HG02588 (cell line): Measurements from ENCODE around the gene COLEC11.
"Not testable (repeated sequence)": the region's sequence is repeated elsewhere in the genome, so short reads cannot be mapped to it uniquely, and the experiment has no call there.

Source experiments
- ATAC-seq: cut with Tn5 transposase; IDR thresholded peaks from one replicate; pipeline ENCODE4 v1.9.1; 2021; ENCODE audit warnings: mild to moderate bottlenecking, moderate library complexity; ENCODE audit not compliant: unreplicated experiment

COLEC11 gene

DNA sequence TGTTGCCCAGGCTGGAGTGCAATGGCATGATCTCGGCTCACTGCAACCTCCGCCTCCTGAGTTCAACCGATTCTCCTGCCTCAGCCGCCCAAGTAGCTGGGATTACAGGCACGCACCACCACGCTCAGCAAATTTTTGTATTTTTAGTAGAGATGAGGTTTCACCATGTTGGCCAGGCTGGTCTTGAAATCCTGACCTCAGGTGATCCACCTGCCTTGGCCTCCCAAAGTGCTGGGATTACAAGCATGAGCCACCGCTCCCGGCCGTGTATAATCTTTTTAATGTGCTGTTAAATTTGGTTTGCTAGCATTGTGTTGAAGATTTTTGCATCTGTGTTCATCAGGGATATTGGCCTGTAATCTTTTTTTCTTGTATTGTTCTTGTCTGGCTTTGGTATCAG is 24.7 kb downstream of the COLEC11 start:
- ATAC-seq, result not testable (repeated sequence)

DNA sequence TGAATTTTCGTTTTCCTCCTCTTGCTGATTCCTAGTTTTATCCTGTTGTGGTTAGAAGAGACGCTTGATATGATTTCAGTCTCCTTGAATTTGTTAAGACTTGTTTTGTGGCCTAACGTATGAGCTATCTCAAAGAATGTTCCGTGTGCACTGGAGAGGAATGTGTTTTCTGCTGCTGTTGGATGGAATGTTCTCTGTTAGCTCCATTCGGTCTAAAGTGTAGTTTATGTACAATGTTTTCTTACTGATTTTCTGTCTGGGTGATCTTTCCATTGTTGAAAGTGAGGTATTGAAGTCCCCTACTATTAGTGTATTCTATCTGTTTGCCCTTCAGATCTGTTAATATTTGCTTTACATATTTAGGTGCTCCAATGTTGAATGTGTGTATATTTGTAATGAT is 25.9 kb downstream of the COLEC11 start:
- no peak for ATAC-seq

DNA sequence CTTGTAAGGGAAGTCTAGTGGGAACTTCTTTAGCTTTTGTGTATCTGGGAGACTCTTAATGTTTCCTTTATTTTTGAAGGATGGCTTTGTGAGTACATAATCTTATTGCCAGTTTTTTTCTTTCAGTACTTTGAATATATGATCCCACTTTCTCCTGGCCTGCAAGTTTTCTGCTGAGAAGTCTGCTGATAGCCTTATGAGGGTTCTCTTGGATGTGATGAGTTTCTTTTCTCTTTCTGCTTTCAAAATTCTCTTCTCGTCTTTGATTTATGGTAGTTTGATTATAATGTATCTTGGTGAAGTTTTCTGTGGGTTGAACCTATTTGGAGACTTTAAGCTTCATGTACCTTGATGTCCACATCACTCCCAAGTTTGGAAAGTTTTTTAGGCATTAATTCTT is 28.1 kb downstream of the COLEC11 start:
- ATAC-seq, result no peak

DNA sequence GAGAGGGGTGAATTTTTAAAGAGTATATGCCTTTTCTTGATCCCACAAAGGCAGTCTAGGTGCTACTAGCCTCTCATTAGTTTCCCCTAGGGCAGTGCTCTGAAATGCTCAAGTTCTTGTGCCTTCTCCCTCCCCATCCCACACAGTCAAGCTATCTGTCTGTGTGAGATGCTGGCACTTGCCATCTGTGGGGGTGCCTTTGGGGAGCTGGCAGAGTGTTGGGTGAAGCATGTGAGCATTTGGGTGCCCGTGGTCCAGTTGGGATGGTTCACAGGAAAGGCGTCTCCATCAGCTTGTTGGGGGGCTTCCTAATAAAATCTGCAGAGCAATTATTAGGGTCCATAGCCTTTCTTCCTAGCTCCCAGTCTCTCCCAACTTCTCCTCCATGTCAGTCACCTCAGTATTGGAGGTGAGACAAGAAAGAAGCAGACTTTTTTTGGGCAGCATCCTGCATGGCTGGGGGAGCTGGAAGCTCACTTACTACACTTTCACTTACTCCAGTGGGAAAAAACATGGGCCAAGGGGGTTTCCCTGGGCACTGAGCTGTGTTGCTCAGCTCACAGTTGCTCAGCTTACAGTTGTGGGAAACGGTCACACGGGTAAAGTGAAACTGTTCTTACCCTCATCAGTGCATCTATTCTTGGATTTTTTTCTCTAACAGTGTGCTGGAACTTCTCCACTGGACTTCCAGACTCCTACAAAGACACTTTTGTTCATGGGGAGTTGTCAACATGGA is 29.3 kb downstream of the COLEC11 start:
- no peak for ATAC-seq

DNA sequence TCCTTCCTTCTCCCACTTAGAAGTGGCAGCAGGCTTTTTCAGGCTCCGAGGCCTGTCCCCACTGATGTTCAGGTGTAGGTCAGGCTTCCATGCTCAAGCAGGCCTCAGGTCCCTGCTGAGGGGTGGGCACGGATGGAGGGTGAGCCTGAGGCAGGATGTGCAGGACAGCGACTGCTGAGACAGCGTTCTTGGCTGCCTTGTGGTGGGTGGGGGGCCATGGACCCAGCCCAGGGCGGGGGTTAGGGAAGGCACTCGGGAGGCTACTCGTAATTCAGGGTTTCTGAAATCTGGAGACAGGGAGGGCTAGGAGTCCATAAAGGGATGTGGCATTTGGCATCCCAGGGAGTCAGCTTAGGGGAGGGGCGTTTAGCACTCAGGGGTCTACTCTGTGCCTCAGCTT is 30.3 kb downstream of the COLEC11 start:
- no peak for ATAC-seq

DNA sequence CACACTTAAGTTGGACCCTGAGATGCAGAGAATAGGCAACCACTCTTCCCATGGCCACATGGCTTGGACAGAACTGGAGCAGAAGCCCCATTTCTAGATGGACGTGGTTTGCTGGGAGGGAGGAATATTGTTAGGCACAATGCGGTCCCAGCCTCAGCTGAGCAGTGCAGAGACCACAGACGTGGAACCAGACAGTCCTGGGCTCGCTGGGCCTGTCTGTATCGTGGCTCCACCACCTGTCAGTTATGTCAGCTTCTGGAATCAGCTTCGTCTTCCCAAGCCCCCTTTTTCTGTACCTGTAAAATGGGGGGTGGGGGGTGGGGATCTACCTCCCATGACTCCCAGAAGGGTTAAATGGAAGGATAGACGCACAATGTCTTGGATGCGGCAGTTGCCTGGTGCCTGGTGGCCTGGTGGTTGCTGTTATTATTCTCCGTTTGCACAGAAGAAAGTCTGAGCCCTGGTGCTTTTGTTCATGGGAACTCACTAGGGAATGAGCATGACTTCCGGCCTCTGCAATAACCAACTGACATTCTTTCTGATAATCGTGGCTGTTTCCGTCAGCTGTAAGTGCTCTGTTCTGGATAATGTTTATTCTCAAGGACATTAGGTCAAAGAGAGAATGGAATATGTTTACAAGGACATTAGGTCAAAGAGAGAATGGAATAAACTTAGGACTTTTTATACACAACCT is 31.4 kb downstream of the COLEC11 start:
- ATAC-seq, result no peak

DNA sequence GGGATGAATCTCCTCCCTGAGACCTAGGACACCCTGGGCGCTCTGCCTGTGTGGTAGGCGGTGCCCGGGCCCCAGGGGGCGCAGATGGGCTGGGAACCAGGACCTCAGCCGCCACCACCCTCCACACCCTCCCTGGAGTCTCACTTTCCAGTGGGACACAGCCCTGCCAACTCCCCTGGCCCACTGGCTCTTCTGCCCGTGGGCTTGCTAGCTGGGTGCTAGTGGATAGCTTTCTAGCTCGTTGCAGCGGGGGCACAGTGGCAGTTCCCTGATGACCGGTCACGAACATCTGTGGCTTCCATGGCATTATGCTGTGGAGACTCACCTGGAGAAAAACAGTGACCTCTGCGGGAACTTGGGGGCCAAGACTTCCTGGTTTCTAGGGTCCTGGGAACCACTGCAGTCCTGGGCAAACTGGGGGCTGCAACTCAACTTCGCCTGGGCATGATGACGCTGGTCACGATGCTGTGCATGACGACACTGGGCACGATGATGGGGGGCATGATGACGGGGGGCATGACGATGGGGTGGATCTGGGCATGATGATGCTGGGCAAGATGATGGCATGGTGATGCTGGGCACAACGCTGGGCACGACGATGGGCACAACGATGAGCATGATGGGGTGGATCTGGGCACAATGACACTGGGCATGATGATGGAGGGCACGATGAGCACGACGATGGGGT is 32.0 kb downstream of the COLEC11 start:
- no peak for ATAC-seq

DNA sequence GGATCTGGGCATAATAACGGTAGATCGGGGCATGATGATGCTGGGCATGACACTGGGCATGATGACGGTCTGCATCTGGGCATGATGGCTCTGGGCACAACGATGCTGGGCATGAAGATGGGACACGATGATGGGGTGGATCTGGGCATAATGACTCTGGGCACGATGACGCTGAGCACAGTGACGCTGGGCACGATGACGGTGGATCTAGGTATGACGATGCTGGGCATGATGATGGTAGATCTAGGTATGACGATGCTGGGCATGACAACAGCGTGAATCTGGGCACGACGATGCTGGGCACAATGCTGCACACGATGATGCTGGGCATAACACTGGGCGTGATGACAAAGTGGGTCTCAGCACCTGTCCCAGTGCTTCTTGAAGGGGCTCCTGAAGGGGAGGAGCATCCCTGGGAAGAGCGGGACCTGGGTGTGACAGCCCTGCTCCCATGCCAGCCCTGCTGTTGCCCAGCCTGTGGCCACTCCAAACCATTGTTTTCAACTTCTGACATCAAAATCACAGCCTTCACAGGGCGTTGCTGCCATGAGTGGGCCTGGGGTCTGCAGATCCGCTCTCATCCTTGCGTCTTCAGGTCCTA is 32.7 kb downstream of the COLEC11 start:
- no peak for ATAC-seq

DNA sequence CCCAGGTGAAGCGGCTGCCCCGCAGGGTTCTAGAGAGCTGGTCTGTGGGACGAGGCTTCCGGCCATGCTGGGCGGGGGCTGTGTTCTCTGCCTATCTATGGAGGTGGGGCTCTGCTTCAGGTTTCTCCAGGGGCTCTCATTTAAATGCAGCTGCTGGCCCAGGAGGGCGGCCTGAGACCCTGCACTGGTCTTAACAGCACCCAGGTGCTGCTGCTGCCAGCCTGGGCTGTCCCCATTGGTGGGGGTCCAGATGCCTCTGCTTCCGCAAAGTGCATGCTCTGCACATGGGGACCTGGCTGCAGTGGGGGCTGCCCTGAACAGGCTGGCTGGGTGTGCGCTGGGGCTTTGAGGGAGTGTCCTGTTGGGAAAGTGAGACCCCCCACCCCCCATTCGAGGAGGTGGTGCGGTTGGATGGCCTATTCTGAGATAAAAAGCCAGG is 33.3 kb downstream of the COLEC11 start:
- ATAC-seq, result no peak

DNA sequence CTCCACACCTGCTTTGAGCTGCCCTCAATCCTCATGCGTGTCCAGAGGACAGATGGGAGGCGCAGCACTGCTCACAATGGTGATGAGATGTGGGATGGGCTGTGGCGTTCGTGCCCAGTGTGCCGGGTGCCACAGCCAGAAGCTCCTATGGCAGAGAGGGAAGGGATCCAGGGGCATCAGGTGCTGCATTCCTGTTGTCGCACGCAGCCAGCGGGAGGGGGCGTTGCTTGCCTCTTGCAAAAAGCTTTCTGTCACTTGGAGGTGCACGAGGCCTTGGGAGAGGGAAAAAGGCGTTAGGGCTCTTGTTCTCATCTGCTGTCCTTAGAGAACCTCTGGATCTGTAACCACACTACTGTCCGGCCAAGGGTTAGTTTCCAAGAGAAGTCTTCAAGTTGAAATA is 33.9 kb downstream of the COLEC11 start:
- no peak for ATAC-seq

DNA sequence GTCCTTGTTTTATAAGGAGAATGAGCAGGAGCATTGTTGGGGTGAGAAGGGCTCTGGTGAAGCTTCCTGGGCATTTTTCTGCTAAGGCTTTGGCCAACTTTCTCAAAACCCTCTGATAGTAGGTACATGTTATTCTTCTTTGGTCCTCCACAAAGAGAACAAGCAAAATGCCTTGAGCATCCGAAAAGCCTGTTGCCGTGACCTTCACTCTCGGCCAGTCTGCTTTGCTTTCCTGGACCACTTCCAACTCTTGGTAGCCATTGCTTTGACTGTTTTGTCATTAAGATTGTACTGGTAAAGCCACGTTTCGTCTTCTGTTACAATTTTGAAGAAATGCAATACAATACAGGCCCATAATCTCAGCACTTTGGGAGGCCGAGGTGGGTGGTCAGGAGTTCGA is 35.7 kb downstream of the COLEC11 start:
- ATAC-seq, result no peak

DNA sequence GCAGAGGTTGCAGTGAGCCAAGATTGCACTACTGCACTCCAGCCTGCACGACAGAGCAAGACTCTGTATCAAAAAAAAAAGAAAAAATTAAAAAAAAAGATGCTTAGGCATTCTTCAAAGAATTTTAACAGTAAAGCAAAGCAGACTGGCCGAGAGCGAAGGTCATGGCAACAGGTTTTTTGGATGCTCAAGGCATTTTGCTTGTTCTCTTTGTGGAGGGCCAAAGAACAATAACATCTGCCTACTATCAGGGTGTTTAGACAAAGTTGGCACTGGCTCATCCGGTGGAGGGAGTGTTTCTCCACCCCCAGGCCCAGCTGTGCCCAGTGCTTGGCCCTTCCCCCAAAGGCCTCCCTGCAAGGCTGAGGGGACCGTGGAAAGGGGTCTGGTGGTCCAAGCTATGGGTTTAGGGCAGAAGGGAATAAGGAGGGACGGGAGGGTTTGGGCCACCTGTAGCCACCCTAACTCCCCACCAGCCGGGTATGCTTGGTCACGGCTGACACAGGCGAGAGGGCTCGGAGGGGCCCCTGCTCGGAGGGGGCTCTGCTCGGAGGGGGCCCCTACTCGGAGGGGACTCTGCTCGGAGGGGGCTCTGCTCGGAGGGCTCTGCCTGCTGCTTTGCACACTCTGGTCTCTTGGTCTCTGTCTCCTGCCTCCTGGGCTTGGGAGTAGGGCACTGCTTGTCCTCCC is 36.4 kb downstream of the COLEC11 start:
- ATAC-seq, result no peak

DNA sequence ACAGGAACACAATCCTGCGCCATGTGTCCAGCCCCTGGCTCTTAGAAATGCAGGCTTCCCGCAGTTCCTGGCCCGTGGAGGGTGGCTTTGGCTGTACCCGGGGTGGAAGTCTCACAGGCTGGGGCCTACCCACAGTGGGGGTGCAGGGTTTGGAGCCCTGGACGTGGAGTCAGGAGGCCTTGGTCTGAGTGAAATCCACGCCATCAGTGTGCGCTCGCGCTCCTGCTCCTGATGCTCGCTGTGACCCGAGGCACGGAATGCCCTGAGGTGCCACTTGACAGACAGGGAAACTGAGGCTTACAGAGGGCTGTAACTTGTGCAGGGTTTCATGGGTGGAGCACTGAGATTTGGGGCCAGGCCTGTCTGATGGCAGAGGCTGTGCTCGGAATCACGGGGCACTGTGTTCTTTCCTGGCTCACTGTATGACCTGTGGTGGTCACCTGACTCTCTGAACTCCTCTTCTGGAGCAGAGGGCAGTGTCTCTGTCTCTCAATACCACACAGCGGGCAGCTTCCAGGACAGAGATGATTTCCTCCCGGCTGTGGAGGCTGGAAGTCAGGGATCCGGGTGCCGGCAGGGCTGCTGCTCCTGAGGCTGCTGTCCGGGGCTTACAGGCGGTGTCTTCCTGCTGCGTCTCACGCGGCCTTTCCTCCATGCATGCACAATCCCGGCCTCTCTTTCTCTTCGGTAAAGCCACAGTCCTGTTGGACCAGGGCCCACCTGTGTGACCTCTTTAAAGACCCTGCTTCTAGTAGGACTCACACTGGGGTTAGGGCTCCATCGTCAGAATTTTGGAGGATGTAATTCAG is 37.1 kb downstream of the COLEC11 start:
- ATAC-seq, result no peak

DNA sequence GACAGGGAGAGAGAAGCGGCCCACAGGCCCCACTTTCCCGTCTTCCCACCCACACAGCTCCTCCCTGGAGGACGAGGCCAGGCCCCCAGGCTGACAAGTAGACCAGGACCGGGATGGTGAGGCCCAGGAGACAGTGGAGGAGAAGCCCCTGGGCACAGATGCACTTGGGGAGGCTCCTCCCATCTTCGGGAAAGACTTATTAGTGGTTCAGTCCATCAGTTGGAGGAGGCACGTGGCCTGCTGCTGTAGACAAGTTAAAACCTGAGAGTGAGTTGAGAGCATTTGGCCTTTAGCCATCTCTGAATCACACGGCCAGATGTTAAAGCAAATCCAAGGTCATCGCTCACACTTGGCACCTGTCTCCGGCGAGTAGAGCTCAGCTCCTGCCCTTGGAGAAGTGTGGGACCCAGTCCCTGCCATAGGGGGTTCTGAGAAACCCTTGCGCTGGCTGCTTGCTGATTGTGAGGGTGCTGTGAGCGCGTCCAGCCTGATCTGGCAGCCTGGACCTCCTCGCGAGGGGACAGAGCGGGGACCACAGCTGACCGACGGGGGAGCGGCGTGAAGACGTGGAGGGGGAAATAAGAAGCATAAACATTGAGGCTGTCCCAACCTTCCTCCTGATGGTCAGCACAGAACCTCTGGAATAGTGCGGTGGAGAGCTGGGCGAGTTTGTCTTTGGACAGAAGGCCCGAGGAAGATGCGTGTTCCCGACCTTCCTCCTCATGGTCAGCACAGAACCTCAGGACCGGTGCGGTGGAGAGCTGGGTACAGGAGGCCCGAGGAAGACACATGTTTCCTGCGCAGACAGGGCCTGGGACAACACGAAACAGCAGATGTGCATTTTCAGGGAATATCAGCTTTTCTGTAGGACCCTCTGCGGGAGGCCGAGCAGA is 38.4 kb downstream of the COLEC11 start:
- no peak for ATAC-seq

DNA sequence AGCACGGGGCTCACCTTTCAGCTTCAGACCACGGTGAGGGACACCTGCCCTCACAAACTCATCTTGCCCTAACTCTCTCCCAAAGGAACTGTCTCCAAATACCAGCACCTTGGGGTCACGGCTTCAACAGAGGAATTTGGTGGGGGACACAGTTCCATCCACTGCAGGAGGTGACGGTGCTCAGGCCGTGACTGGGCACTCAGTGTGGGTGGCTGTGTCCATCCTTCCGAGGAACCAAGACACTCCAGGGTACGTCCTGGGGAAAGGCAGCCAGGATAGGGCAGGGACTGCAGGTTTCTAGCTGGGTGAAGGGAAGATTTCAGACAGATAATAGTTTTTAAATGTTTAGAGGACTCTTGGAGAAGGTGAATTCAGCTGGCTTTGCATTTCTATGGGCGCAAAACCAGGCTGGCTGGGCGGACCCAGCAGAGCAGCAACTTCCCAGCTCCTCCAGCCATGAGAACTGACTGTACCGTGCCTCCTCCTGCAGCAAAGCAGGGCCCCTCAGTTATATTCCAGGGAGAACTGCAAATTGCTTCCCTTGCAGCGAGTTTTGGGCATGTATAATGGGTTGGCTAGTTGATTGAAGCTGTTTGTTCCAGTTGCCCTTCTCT is 39.2 kb downstream of the COLEC11 start:
- ATAC-seq, result no peak

DNA sequence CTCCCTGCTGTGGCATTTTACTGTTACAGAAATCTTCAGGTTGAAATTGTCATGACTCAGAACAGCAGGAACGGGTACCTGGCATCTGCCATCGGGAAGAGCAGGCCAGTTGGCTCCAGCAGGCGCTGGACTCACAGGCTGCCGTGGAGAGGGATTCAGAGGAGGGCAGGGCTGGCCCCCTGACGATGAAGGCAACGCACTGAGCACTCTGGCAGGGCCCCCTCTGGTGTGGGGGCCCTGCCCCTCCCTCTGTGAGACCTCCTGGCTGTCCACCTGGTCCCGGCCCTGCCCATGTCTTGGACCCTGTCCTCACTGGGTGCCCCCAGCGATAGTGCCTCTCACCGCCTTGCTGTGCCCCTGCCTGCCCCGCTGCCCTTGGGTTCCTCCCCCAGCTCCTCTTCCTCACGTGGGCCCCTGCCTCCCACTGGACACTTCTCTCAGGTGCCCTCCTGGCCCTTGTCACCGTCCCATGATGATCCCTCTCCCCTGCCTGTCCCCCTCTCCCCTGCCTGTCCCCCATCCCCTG is 39.7 kb downstream of the COLEC11 start:
- ATAC-seq, result no peak

DNA sequence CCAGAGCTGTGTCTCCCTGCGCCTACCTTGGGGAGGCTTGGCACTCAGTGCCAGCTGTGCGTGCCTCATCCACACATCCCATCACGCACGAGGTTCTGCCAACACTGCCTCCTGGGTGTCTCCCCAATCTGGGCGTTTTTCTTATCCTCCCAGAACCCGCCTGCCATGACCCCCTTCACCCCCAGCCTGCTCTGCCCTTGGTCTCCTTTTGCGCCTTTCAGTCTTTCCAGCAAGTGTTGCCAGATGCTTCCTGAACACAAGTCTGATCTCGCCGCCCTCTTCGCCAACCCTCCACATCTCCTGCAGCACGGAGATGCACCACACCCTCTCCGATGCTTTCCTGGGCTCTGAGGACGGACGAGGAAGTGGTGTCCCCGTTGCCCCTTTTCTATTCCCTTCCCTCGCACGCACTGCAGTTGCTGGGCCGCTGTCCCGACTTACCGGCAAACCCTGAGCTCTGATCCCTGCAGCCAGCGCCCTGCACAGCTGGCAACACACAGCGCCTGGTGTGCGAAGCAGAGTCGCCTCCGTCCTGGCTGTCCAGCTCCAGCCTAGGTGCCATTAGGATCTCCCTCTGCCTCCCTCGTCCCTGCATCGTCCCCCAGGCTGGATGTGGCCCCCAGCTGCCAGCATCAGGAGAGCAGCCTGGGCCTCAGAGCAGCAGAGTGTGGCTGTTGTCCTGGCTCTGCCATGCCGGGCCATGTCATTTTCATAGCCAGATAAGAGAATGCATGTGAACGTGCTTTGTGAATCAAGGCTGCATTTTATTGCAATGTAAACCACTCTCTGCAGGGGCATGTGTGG is 40.5 kb downstream of the COLEC11 start:
- ATAC-seq, result no peak

DNA sequence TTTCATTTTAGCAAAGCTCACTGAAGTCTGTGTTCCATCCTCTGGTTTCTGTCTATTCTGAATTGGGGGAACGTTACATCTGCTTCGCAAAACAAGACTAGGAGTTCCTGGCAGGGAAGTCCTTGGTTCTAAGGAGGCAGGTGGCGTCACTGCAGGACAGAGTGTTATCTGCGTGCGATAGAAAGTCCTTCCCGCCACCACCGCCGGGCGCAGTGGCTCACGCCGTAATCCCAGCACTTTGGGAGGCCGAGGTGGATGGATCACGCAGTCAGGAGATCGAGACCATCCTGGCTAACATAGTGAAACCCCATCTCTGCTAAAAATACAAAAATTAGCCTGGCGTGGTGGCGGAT is 41.0 kb downstream of the COLEC11 start:
- not testable (repeated sequence) for ATAC-seq
